Measurements from ENCODE around the gene FIGNL1.

GRCh38 chr7:50431722-50432305 lies 18.3 kb downstream of the FIGNL1 start:
- TF ChIP-seq, protein P1, sequence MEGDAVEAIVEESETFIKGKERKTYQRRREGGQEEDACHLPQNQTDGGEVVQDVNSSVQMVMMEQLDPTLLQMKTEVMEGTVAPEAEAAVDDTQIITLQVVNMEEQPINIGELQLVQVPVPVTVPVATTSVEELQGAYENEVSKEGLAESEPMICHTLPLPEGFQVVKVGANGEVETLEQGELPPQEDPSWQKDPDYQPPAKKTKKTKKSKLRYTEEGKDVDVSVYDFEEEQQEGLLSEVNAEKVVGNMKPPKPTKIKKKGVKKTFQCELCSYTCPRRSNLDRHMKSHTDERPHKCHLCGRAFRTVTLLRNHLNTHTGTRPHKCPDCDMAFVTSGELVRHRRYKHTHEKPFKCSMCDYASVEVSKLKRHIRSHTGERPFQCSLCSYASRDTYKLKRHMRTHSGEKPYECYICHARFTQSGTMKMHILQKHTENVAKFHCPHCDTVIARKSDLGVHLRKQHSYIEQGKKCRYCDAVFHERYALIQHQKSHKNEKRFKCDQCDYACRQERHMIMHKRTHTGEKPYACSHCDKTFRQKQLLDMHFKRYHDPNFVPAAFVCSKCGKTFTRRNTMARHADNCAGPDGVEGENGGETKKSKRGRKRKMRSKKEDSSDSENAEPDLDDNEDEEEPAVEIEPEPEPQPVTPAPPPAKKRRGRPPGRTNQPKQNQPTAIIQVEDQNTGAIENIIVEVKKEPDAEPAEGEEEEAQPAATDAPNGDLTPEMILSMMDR (IDR thresholded peaks at IDR 0.05; ENCODE audit: low read length) = no peak
- no peak for TF ChIP-seq EZH2 (IDR thresholded peaks at IDR 0.05; ENCODE audit: borderline replicate concordance, low read length)
